GM18502 (cell line): ENCODE results near the gene CHI3L1.

Experiments
- ATAC-seq: cut with Tn5 transposase; IDR thresholded peaks from one replicate; pipeline ENCODE4 v1.9.1; 2021; ENCODE audit warnings: mild to moderate bottlenecking; ENCODE audit not compliant: unreplicated experiment, poor library complexity

The CHI3L1 gene

DNA sequence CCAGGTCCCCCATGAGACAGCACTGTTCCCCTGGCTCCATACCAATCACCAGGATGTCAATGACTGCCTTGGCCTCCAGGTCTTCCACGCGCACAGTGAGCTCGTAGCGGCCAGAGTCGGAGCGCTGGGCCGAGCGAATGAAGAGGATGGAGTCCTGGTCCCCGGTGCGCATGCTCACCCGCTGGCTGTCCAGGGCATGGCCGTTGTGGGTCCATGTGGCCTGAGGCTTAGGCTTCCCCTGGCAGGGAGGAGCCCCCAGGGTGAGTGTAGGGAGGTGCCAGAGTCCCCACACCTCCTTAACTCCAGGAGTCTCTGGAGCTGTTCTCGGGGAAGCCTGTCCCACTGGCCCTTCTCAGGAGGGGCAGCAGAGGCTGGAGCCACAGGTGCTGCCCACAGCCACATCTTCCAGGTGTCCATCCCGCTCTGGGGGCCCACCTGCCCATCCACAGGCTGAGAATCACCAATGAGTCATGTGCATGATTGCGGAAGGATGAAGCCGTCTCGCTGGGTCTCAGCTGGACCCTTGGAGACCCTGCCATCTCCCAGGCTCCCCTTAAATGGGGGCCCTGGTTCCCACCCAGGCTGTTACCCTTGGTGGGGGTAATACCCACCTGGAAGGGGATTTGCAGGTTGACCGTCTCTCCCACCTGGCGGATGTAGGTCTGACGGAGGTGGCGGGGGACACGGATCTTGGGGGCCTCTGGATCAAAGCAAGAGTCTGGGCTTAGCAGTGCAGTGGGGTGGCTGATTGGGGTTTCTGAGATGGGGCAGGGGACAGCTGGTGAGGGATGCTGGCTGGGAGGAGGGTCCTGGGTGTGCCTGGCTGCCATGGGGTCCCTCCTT, 14.9 kb downstream of the CHI3L1 start:
- no peak for ATAC-seq

DNA sequence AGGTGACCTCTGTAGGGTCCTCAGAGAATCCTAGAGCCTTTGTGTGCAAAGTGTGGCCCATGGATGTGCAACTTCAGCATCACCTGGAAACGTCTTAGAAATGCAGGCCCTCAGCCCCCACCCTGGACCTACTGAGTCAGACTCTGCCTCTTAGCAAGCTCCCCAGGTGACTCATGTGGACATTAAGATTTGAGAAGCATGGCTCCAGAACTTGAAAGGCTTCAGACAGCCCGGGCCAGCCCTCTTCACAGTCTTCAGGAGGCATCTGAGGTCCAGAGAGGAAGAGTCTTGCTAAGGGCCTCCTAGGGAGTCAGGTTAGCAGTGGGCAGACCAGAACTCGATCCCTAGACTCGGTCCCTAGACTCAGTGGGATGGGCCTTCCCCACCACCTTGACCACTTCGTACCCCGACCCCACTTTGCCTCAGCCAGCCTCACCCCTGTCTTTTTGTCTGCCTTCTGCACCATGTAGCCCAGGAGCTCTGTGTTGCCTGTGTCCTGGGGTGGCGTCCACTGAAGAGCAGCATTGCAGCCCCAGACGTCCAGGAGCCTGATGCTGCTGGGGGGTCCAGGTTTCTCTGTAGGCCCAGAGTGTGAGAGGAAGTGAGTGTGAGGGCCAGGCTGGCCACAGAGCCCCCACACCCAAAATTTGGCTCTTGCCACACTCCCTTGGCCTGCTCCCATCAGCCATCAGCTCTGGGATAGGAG, 15.7 kb downstream of the CHI3L1 start:
- no peak for ATAC-seq

DNA sequence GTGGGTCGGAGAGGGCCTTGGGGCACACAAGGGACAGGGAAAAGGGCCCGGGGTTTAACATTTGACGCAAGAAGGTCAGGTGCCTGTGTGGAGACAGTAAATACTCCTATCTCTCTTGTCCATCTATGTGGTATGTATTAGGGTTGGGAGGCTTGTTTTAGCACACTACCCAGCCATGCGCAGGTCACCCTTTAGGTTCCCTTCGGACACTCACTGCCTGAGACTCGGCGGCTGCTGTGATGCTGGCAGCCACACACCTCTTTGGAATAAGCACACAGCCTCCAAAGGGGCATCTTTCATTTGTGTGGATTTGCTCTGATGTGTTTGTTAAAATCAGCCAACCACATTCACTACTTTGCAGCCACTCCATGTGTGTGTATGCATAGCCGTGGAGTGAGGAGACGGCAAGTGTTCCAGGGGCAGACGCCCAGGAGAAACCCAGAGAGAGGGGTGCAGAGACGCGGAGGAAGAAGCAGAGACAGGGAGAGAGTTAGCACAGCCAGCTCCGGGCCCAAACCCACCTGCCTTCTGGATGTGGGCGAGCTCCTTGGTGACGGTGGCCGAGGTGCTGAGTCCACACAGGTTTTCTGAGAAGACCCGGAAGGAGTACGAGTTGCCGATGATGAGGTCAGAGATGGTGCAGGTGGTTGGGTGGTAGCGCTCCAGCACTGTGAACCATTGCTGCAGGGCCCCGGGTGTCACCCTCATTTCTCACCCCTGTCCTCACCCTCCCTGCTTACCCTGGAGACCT, 16.6 kb downstream of the CHI3L1 start:
- no peak for ATAC-seq

DNA sequence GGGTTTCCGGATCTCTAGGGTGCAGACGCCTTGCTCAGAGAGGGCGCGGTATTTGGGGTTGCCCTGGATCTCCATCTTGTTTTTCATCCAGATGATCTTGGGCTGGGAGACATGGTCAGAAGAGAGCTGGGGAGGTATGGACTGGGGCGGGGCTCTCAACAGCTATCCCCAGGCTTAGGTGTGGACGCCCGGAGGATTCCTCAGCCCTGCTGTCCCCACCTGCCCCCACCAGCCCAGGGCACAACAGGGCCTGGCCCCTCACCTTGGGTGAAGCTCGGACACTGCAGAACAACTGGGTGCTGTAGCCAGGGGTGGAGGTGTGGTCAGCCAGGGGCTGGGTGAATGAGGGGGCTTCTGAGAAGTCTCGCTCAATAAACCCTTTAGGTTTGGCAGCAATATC, 17.5 kb downstream of the CHI3L1 start:
- ATAC-seq: no peak

DNA sequence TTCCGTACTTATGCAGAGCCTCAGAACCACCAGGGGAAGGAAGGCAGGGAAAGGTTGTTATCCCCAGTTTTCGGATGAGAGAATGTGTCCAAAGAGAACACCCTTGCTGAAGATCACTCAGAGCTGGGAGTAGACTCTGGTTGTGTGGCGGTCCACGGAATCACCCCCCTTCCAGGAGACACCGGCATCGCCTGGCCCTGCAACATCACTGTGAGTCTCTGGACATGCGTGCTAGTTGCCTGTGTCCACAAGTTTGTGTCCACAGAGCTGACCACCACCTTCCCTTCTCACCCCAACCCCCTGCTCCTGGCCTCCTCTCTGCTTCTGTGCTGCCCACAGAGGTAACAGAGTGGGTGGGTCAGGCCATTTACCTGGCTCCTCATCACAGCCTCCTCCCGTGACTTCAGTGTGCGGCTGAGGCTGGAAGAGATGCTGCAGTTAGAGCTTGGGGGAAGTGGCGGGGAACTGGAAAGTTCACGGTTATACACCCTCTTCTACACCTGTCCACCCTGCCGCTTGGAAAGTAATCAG, 18.2 kb downstream of the CHI3L1 start:
- ATAC-seq: no peak

DNA sequence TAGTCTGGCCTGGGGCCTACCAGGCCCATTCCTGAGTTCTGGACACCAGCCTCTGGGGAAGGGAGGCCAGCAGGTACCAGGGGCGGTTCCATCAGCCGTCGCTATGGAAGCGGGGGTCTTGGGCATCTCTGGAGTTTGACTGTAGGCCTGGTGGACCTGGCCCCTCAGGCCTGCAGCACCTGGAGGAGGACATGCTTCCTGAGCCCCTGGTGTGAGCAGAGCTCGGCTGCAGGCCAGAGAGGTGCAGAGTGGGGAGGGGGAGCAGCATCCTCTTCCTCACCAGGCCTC, 18.6 kb downstream of the CHI3L1 start:
- no peak for ATAC-seq

DNA sequence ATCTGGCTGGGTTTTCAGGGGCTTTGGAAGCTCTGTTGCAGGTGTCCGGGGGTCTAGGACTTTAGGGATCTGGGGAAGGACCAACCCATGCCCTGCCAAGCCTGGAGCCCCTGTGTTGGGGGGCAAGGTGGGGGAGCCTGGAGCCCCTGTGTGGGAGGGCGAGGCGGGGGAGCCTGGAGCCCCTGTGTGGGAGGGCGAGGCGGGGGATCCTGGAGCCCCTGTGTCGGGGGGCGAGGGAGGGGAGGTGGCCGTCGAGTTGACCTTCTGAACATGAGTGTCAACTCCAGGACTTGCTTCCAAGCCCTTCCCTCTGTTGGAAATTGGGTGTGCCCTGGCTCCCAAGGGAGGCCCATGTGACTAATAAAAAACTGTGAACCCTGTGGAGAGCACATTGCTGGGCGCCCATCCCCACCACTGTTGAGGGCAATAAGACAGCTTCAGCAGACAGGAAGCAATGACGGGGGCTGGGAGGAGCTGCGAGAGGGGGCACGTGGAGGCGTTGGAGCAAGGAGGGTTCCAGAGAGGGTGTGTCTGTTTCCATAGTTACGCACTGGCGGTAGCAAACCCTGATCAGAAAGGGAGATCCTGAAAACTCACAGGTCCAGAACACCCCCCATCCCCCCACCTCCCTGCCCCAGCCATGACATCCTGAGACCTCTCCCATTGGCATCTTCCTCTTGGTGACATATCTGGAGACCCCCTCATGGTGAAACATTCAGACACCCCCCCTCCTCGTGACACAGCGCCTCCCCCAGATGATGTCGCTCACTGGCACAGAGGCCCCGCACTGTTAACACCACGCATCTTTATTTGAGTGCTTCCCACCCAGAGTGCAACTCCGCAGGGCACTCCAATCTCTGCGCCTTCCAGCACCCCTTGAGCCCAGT, 19.2 kb downstream of the CHI3L1 start:
- no peak for ATAC-seq

DNA sequence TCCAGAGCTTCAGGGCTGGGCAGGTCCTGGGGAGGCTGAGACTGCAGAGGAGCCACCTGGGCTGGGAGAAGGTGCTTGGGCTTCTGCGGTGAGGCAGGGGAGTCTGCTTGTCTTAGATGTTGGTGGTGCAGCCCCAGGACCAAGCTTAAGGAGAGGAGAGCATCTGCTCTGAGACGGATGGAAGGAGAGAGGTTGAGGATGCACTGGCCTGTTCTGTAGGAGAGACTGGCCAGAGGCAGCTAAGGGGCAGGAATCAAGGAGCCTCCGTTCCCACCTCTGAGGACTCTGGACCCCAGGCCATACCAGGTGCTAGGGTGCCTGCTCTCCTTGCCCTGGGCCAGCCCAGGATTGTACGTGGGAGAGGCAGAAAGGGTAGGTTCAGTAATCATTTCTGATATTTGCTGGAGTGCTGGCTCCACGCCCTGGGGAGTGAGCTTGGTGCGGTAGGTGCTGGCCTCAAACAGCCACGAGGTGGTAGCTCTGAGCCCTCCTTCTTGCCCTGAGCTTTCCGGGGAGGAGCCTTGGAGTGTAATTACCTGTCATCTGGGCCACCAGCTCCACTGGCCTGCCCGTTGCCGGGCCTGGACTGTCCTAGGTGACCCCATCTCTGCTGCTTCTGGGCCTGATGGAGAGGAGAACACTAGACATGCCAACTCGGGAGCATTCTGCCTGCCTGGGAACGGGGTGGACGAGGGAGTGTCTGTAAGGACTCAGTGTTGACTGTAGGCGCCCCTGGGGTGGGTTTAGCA, 20.1 kb downstream of the CHI3L1 start:
- ATAC-seq: no peak

DNA sequence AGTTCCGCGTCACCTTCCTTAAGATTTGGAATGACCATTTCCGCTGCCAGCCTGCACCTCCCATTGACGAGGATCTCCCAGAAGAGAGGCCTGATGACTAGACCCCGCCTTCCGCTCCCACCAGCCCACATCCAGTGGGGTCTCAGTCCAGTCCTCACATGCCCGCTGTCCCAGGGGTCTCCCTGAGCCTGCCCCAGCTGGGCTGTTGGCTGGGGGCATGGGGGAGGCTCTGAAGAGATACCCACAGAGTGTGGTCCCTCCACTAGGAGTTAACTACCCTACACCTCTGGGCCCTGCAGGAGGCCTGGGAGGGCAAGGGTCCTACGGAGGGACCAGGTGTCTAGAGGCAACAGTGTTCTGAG, 20.7 kb downstream of the CHI3L1 start:
- no peak for ATAC-seq

DNA sequence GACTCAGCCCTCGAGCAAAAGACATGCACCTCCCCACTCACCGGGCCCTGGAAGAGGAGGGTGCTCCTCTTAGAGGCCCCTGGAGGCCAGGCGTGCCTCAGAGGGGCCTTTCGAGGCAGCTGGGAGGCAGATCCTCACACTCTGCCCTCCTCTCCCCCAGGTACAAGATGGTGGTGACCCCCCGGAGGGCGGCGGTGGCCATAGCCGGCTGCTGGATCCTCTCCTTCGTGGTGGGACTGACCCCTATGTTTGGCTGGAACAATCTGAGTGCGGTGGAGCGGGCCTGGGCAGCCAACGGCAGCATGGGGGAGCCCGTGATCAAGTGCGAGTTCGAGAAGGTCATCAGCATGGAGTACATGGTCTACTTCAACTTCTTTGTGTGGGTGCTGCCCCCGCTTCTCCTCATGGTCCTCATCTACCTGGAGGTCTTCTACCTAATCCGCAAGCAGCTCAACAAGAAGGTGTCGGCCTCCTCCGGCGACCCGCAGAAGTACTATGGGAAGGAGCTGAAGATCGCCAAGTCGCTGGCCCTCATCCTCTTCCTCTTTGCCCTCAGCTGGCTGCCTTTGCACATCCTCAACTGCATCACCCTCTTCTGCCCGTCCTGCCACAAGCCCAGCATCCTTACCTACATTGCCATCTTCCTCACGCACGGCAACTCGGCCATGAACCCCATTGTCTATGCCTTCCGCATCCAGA, 21.3 kb downstream of the CHI3L1 start:
- no peak for ATAC-seq

DNA sequence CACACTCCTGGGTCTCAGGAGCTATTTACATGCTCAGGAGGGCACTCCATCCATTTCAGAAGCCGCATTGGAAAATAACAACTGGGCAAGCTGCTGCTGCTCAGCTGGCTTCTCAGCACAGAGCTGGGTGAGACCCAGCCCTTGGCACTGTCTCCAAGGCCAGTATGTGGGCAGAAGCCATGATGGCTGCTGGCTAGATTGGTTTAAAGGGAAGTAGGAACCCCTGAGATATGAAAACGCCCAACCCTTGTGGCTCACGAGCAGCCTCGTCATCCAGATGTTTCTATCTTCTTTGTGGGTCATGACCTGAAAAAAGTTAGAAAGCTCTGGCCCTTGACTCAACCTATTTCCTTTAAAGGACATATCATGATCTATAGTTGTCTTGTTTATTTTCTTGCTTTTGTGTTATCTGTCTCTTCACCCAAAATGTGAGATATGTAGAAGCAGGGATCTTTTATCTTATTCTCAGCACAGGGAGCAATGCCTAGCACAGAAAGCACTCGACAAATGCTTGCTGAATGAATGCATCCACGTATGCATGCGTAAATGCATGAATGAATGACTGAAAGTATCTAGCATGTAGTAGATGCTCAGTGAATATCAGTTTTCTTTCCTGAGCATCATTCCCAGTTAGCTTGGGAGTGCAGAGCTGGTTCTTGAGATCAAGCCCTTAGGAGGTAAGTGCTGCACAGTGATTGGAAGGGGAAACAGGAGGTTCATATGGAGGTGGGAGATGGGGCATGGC, 22.4 kb downstream of the CHI3L1 start:
- no peak for ATAC-seq

DNA sequence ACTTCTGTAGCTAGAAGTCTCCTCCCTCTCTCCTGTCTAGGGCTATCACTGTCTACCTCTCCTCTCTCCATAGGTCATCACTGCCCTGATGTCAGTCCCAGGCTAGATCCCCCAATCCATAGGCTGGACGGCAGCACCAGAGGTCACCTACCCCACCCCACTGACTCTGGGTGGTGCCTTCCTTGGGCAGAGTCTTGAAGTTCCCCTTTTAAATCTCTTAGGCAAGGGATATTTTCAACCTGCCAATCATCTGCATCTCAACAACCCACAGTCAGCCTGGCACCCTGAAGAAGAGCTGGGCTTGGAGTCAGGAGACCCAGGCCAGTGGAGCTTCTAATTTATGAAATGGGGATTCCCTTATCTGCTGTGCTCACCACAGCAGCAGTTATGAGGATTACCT, 24.1 kb downstream of the CHI3L1 start:
- no peak for ATAC-seq

DNA sequence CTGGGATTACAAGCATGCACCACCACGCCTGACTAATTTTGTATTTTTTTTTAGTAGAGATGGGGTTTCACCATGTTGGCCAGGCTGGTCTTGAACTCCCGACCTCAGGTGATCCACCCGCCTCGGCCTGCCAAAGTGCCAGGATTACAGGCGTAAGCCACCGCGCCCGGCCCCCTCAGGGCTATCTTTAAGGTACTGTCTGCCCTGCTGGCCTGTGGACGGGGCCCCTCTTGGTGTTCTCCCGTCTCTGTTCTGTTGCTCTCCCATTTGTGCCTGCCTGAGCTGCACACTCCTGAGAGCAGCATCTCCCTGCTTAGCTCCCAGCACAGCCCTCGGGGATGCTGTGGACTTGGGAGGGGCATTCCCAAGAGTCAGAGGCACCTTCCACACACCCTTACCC, 24.8 kb downstream of the CHI3L1 start:
- no peak for ATAC-seq

DNA sequence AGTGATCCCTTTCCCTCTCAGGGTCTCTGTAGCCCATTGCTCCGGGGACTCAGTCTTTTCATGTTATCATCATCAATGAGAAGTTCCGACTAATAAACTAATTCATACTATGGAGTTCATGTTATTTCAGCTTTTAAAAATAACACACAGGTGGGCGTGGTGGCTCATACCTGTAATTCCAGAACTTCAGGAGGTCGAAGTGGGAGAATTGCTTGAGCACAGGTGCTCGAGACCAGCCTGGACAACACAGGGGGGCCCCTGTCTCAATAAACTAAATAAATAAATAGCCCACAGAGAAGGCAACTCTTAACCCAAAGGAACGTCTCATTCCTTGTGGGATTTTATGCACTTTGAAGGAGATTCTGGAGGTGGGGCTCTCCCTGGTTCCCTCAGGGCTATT, 25.3 kb downstream of the CHI3L1 start:
- no peak for ATAC-seq

DNA sequence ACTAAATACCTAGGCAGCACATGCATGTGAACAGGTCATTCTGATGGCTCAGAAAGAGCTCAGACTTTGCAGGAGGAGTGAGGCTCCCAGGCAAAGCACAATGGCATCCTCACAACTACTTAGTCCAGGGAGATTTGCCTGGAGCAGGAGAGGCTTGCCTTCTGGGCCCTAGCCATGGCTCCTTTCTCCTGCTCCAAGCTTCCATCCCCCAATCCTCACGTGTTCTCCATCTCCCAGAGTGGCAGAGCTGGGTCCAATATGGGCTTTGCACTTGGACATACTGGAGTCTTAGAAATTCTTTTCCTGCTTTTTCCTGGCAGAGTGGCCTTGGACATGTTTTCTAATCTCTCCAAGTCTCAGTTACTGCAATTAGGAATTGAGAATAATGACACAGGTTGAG, 26.7 kb downstream of the CHI3L1 start:
- ATAC-seq: no peak

DNA sequence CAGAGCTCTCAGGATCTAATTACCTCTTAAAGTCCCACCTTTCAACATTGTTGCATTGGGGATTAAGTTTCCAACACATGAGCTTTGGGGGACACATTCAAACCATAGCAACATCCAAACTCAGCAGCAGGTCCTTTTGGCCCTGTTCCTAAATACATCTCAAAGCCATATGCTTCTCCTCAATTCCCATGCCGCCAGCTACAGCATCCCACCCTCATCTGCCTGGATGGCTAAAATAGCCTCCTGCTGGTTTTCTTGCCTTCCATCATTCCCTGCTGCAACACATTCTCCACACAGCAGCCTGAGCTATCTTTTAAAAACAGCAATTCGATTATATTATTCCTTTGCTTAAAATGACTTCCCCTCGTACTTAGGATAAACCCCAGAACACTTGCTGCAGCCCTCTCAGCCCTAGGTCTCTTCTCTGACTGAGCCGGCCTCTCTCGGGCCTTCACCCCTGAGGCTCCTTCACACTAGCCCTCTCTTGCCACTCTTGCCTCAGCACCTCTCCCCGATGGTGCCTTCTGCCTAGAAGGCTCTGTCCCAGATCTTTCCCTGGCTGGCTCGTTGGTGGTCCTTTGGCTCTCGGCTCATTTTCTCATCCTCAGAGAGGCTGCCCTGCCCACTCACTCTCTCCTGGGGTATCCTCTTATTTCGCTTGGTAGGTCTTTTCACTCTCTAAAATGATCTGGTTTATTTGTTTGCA, 27.4 kb downstream of the CHI3L1 start:
- no peak for ATAC-seq

DNA sequence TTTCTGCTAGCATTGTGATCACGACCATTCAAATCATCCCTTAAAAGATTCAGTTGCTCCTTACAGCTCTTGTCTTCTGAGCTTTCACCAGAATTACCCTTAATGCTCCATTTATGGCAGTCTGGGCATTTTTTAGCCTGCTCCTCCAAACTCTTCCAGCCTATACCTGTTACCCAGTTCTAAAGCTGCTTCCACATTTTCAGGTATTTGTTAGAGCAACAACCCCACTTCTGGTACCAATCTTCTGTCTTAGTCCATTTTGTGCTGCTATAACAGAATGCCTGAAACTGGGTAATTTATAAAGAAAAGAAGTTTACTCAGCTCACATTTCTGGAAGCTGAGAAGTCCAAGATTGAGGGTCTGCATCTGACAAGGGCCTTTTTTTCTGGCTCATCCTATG, 28.1 kb downstream of the CHI3L1 start:
- no peak for ATAC-seq

DNA sequence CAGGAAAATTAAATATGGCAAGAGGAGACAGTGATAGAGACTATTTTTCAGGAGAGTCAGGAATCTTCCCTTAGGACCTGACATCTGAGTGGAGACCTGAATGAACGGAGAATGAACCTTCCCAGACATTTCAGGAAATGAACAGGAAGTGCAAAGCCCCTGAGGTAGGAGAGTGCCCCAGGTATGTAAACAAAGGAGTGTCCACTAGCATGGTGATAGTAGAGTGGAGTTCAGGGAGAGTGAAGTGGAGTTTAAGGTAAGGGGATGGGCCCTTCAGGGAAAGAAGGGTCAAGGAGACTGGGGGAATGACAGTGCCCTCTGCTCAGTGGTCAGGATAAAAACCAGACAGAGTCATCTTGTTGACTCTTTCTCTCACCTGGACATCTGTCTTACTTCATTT, 30.2 kb downstream of the CHI3L1 start:
- ATAC-seq: no peak
